ENCODE data around the gene RPL39. TPM values are rescaled to one million over a fixed set of nuclear protein-coding genes. Genes with fewer than 3 reads are reported as not detected.

The RPL39 gene
- total RNA-seq (2021; fragmentation: NEBNext Ultra II Directional; extraction: Animal tissue kit (Norgen Biotek cat#: 25700)) (1,901 and 1,942 TPM in 2 replicates), polyA plus RNA-seq (2011; rRNA removed) (1,054 and 2,394 TPM in 2 replicates), polyA minus RNA-seq (2011; rRNA and poly(A)+ RNA removed) (364 and 530 TPM in 2 replicates)
- polyA plus RNA-seq (2011; cell fraction: cytosol; rRNA removed), result 2,063 TPM
- 385 TPM for polyA plus RNA-seq (2011; cell fraction: nucleus; rRNA removed)
- 3,116 to 6,113 TPM (median 4,366 TPM) in 4 replicates for polyA plus RNA-seq (2012, experiment 1 of 2)
- polyA plus RNA-seq (2012, experiment 2 of 2), result 4,914 TPM
- 7,569 TPM for polyA plus RNA-seq (2013, experiment 1 of 2)
- 7,757 TPM for polyA plus RNA-seq (2013, experiment 2 of 2)
- 173 TPM for polyA minus RNA-seq (2011; cell fraction: cytosol; rRNA and poly(A)+ RNA removed)
- 243 TPM for polyA minus RNA-seq (2011; cell fraction: nucleus; rRNA and poly(A)+ RNA removed)
- long read RNA-seq, experiment 1, transcript RPL39-201 (3 exons, 401 nt), result major isoform, 476 of 531 reads
- long read RNA-seq, experiment 1, transcript RPL39-202 (2 exons, 1,915 nt), result minor isoform, 37 of 531 reads
- long read RNA-seq, experiment 1, partial matches to known transcripts, result 0 of 531 reads
- long read RNA-seq, experiment 1, other reads (novel, unspliced or antisense), result 18 of 531 reads
- long read RNA-seq, experiment 2, partial matches to known transcripts, result 0 of 2 reads
- long read RNA-seq, experiment 2, other reads (novel, unspliced or antisense), result 0 of 2 reads

- 1% methylated on average over 14 of the region's 58 CpGs; no CpG with 5 or more reads in 1 of the 2 experiments for WGBS, 2 experiments (ENCODE audit: extremely low coverage in 1 of 2, insufficient coverage in 1 of 2, insufficient read length in 1 of 2, insufficient replicate concordance in 2 of 2, low coverage in 1 of 2, low lambda C conversion rate in 2 of 2, missing lambda C conversion rate in 1 of 2)
- FAIRE-seq, result no peak
- CTCF ChIA-PET (ENCODE audit: partially characterized antibody), result interaction anchor here (0.6 to 1.7 kb wide), 2 partner anchors 33 to 103 kb away, joined by 3 to 8 read pairs; partner anchors contain the start of gene SOWAHD
- TF ChIP-seq TAF7 (optimal IDR thresholded peaks at IDR 0.05; ENCODE audit: borderline replicate concordance, low read depth, low read length) (peak; percentile 88), POU5F1 (IDR thresholded peaks at IDR 0.05; ENCODE audit: low read depth, low read length) (no peak), CREB1 (IDR thresholded peaks at IDR 0.05) (peak; percentile 41; the same call in 1 of the 2 replicates), BRCA1 (IDR thresholded peaks at IDR 0.05; ENCODE audit: low read depth, low read length) (no peak), SIN3A (conservative IDR thresholded peaks at IDR 0.05 in 1 of 2, IDR thresholded peaks at IDR 0.05 in 1 of 2; ENCODE audit: low read depth in 1 of 2, low read length in 2 of 2) (0 out of 4 replicates have a peak, but pooled peaks have one; percentile 36 to 43), KDM1A (IDR thresholded peaks at IDR 0.05; ENCODE audit: borderline replicate concordance, low read length) (no peak), JUND (IDR thresholded peaks at IDR 0.05; ENCODE audit: low read length) (no peak)
Observed at GRCh38 chrX:119791437-119792231, at the start of gene RPL39. Gene RPL39, minus strand, starts transcription at chrX:119791630. Its CDS starts 54 bp downstream, at chrX:119791576.

More at GRCh38 chrX:119791437-119792231, at the start of gene RPL39:
- H3K9ac ChIP-seq (replicated peaks in 1 of 4; ENCODE audit: extremely low read depth in 1 of 4, low read depth in 3 of 4, low read length in 3 of 4), result peak within 1 kb of the TSS; percentile 85 to 93 (median 90)
- H2BK12ac ChIP-seq (ENCODE audit: low read depth, low read length), result no peak within 1 kb of the TSS
- no peaks in the 10 kb centered on the region for H3K27me3 ChIP-seq (replicated peaks in 1 of 4; ENCODE audit: control insufficient read depth in 3 of 4, extremely low read depth in 1 of 4, insufficient read depth in 3 of 4, low read length in 3 of 4)
- H3K79me2 ChIP-seq (ENCODE audit: control insufficient read depth in 1 of 2, insufficient read depth in 2 of 2, low read length in 2 of 2), result peaks cover 15 to 45% of the 10 kb centered on the region in 2 experiments
- no peak within 1 kb of the TSS for H3K18ac ChIP-seq (ENCODE audit: extremely low read depth, low read length)
- H2BK5ac ChIP-seq (ENCODE audit: low read depth, low read length), result peak within 1 kb of the TSS; percentile 66
- peak in 1 of 2 experiments; percentile 71 for DNase-seq (ENCODE audit: low read depth in 1 of 2, low spot score in 2 of 2)
- H2AFZ ChIP-seq (ENCODE audit: low read length), result 0 out of 2 replicates have a peak within 1 kb of the TSS, but pooled peaks have one; percentile 34
- peak within 1 kb of the TSS; percentile 87 for H3K27ac ChIP-seq (ENCODE audit: low read depth, low read length)
- peak within 1 kb of the TSS; percentile 81 for H4K91ac ChIP-seq (replicated peaks; ENCODE audit: insufficient read length, low read length)
- peaks cover 0 to 33% (median 17%) of the 10 kb centered on the region in 4 experiments; a peak in 7 of 8 replicates for H3K36me3 ChIP-seq (ENCODE audit: control insufficient read depth in 2 of 4, insufficient read depth in 4 of 4, low read length in 3 of 4)
- H2BK120ac ChIP-seq (replicated peaks; ENCODE audit: low read depth, low read length), result no peak within 1 kb of the TSS
- peak within 1 kb of the TSS; percentile 95; the same call in 1 of the 2 replicates for H4K8ac ChIP-seq (ENCODE audit: extremely low read depth, insufficient read depth, low read length)
- H4K5ac ChIP-seq (ENCODE audit: insufficient read length, low read depth, low read length), result peak within 1 kb of the TSS; percentile 76
- H3K23ac ChIP-seq (ENCODE audit: insufficient read length), result no peak within 1 kb of the TSS
- no peaks in the 10 kb centered on the region for H3K79me1 ChIP-seq (ENCODE audit: low read depth, low read length)
- no peaks in the 10 kb centered on the region for H3K9me3 ChIP-seq (ENCODE audit: insufficient read depth in 2 of 2, low read depth in 1 of 2, low read length in 1 of 2)
- H3K56ac ChIP-seq (replicated peaks; ENCODE audit: insufficient read length, low read depth, low read length), result peak within 1 kb of the TSS; percentile 46
- H3K4ac ChIP-seq (replicated peaks; ENCODE audit: insufficient read length, low read depth, low read length), result peak within 1 kb of the TSS; percentile 53
- H4K20me1 ChIP-seq (replicated peaks in 1 of 2; ENCODE audit: control insufficient read depth in 1 of 2, insufficient read depth in 2 of 2, low read length in 2 of 2), result peaks cover 15 to 18% of the 10 kb centered on the region in 2 experiments
- H2AK5ac ChIP-seq (ENCODE audit: low read depth, low read length), result peak within 1 kb of the TSS; percentile 24; the same call in 1 of the 2 replicates
- no peak within 1 kb of the TSS for H2BK15ac ChIP-seq (ENCODE audit: low read length)
- no peaks in the 10 kb centered on the region; the same call in 1 of the 2 replicates for H3K23me2 ChIP-seq (ENCODE audit: low read depth, low read length)
- peak within 1 kb of the TSS; percentile 59 to 69 for H3K4me2 ChIP-seq (ENCODE audit: insufficient read depth in 1 of 2, low read depth in 2 of 2, low read length in 2 of 2)
- H3K4me3 ChIP-seq (ENCODE audit: extremely low read depth in 1 of 4, insufficient read depth in 2 of 4, low read depth in 3 of 4, low read length in 4 of 4), result peak within 1 kb of the TSS; percentile 72 to 98 (median 85)
- H3K4me1 ChIP-seq (replicated peaks in 1 of 4; ENCODE audit: control insufficient read depth in 3 of 4, insufficient read depth in 4 of 4, low read length in 3 of 4), result peaks cover 0 to 3% (median 0%) of the 10 kb centered on the region in 4 experiments; a peak in 1 of 7 replicates
- no peak within 1 kb of the TSS for H2BK20ac ChIP-seq (ENCODE audit: low read length)
- H3K14ac ChIP-seq (ENCODE audit: insufficient read length), result no peak within 1 kb of the TSS
- POLR2A ChIA-PET (ENCODE audit: partially characterized antibody), result interaction anchor here (0.5 to 3.6 kb wide), 38 partner anchors 10 to 1296 kb away, joined by 3 to 48 read pairs (median 4); partner anchors contain the start of genes DOCK11, NDUFA1, RNF113A and SEPTIN6
